Activated naive CD8-positive, alpha-beta T cell (primary cell): ENCODE data around the gene OSBPL3.

Experiments
- H3K27ac Mint-ChIP-seq: one replicate; pipeline ENCODE4 v1.8.0; 2021; ENCODE audit warnings: mixed read lengths
- H3K27me3 Mint-ChIP-seq: one replicate; pipeline ENCODE4 v1.8.0; 2021; ENCODE audit warnings: mixed read lengths
- H3K36me3 Mint-ChIP-seq: one replicate; pipeline ENCODE4 v1.8.0; 2021; ENCODE audit warnings: mixed read lengths
- H3K4me1 Mint-ChIP-seq: one replicate; pipeline ENCODE4 v1.8.0; 2021; ENCODE audit warnings: low read depth, mixed read lengths
- H3K4me3 Mint-ChIP-seq: one replicate; pipeline ENCODE4 v1.8.0; 2021; ENCODE audit warnings: mild to moderate bottlenecking, mixed read lengths
- H3K9me3 Mint-ChIP-seq: one replicate; pipeline ENCODE4 v1.8.0; 2021; ENCODE audit warnings: low read depth, mixed read lengths

Gene OSBPL3

DNA sequence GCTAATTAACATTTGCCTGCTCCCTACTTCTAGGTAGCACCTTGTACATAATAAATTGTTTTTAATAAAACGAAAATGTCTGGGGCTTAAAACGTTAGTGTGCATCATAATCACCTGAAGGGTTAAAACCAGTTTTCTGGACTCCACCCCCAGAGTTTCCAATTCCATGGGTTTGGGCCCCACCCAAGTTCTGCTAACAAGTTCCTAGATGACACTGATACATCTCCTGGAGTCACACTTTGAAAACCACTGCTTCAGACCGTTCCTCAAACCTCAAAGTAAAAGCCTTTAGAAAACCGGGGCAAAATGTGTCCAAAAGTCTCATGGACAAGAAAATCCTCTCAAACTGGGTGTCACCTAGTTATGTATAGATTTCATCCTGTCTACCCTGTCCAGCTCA lies 9.3 kb downstream of the OSBPL3 start:
- Mint-ChIP-seq H3K4me3 (no peak overlapping the region), H3K36me3 (peaks cover 5% of the 10 kb centered on the region), H3K27ac (no peak overlapping the region), H3K4me1 (peaks cover 69% of the 10 kb centered on the region), H3K9me3 (no peaks in the 10 kb centered on the region), H3K27me3 (no peaks in the 10 kb centered on the region)

DNA sequence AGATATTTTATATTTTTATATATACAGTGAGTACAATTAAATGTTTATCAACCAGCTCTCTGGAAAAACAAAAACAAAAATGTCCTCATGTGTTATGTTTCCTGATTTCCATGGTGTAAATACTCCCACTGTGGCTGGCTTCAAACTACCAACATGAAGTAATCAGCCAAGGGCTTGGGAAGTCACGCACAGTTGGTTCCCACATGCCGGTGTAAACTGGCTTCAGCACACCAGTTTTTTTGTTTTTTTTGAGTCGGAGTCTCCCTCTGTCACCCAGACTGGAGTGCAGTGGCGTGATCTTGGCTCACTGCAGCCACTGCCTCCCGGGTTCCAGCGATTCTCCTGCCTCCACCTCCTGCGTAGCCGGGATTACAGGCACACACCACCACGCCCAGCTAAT lies 11.8 kb downstream of the OSBPL3 start:
- no peak overlapping the region for H3K27ac Mint-ChIP-seq
- peaks cover 2% of the 10 kb centered on the region for H3K36me3 Mint-ChIP-seq
- no peaks in the 10 kb centered on the region for H3K27me3 Mint-ChIP-seq
- H3K4me1 Mint-ChIP-seq, result peaks cover 80% of the 10 kb centered on the region
- no peaks in the 10 kb centered on the region for H3K9me3 Mint-ChIP-seq
- no peak overlapping the region for H3K4me3 Mint-ChIP-seq

GRCh38 chr7:24967696-24968095 lies 12.3 kb downstream of the OSBPL3 start:
- Mint-ChIP-seq H3K27ac (peak overlapping the region; percentile 75), H3K4me3 (no peak overlapping the region), H3K9me3 (no peaks in the 10 kb centered on the region), H3K36me3 (peaks cover 2% of the 10 kb centered on the region), H3K4me1 (peaks cover 80% of the 10 kb centered on the region), H3K27me3 (no peaks in the 10 kb centered on the region)

DNA sequence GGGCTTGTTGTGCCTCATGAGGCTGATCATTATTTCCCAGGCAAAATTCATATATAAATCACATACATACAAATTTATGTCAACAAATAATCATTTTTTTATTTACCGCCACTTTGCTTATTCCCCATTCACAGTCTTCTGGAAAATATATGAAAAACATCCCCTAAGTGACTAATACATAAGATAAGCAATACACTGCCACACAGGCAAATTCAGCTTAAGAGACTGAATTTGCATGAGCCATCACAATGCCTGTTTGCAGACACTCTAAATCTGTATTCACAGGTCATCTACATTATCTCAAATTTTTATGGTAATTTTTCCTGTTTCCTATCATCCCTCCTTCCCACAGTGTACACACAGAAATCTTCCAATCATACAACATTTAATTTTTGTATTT lies 13.2 kb downstream of the OSBPL3 start:
- Mint-ChIP-seq H3K27me3 (no peaks in the 10 kb centered on the region), H3K4me3 (no peak overlapping the region), H3K36me3 (peaks cover 2% of the 10 kb centered on the region), H3K27ac (peak overlapping the region; percentile 75), H3K4me1 (peaks cover 77% of the 10 kb centered on the region), H3K9me3 (no peaks in the 10 kb centered on the region)

DNA sequence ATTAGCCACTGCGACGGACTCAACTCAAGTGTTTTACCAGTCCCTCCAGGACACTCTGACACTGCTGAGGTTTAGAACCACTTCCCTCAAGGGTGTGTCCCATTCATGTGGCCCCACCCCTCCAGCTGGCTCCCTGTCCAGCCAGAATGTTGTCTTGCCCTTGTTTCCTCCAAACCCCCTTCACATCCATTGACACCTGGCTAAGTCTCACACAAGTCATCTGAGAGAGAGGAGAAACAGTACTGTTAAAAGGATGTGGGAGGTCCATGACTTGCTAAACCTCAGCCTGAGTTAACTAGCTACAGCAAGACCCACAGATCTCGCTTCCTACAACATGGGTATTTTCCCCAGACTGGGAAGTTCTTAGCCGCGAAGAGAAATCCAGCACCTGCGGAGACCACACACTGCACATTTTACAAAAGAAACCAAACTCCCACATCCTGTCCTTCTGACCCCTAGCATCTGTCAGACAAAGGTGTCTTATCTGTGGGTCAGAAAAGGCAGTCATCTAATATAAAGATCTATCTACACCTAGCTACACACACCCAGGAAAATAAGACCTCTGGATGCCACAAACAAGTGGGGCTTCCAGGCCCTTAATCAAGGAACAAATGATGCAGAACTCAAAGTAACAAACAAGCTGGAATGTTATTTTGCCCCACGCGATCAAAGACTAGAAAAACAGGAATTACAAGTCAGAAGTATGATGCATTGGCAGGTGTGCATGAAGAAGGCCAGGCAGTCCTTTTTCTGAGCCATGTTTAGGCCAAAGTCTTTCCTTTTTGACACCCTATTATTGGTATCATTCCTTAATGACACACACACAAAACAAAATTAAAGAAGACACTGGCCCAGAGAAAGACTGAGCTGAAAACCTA lies 13.9 kb downstream of the OSBPL3 start:
- Mint-ChIP-seq H3K9me3 (no peaks in the 10 kb centered on the region), H3K27ac (peak overlapping the region; percentile 75), H3K4me1 (peaks cover 74% of the 10 kb centered on the region), H3K4me3 (peak overlapping the region; percentile 46), H3K27me3 (no peaks in the 10 kb centered on the region), H3K36me3 (peaks cover 2% of the 10 kb centered on the region)

GRCh38 chr7:24964191-24964590 lies 15.8 kb downstream of the OSBPL3 start:
- Mint-ChIP-seq H3K27ac (no peak overlapping the region), H3K4me3 (no peak overlapping the region), H3K27me3 (no peaks in the 10 kb centered on the region), H3K4me1 (peaks cover 77% of the 10 kb centered on the region), H3K36me3 (peaks cover 3% of the 10 kb centered on the region), H3K9me3 (no peaks in the 10 kb centered on the region)

- Mint-ChIP-seq H3K4me3 (peak overlapping the region; percentile 17), H3K27ac (peak overlapping the region; percentile 28), H3K9me3 (no peaks in the 10 kb centered on the region), H3K4me1 (peaks cover 80% of the 10 kb centered on the region), H3K36me3 (peaks cover 3% of the 10 kb centered on the region), H3K27me3 (no peaks in the 10 kb centered on the region)
Observed at GRCh38 chr7:24963218-24963617, 16.8 kb downstream of the OSBPL3 start.

DNA sequence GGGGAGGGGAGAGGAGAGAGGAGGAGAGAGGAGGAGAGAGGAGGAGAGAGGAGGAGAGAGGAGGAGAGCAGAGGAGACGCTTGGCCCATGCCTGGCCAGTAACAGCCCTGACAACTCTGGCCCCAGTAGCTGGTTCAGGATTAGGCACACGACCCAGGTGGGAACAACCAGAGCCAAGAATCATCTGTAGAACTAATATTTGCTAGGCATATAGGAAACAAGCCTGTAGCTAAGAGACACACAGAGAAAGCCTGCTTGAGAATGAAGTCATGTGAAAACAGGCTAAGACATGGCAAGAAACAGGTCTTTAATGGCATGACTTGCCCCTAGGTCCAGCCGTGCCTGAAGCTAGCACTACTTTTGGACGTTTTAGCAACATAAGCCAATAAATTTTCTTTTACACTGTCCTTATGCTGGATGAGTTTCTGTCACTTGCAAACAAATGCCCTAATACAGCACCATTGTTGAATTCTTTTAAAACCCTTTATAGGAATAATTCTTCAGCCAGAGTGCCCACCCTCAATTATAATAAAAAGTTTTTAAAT lies 17.5 kb downstream of the OSBPL3 start:
- Mint-ChIP-seq H3K4me3 (no peak overlapping the region), H3K36me3 (peaks cover 3% of the 10 kb centered on the region), H3K9me3 (no peaks in the 10 kb centered on the region), H3K27me3 (no peaks in the 10 kb centered on the region), H3K4me1 (peaks cover 82% of the 10 kb centered on the region), H3K27ac (peak overlapping the region; percentile 28)

GRCh38 chr7:24959735-24960485 lies 20.1 kb downstream of the OSBPL3 start:
- H3K4me3 Mint-ChIP-seq, result no peak overlapping the region
- no peaks in the 10 kb centered on the region for H3K27me3 Mint-ChIP-seq
- no peak overlapping the region for H3K27ac Mint-ChIP-seq
- peaks cover 3% of the 10 kb centered on the region for H3K36me3 Mint-ChIP-seq
- no peaks in the 10 kb centered on the region for H3K9me3 Mint-ChIP-seq
- H3K4me1 Mint-ChIP-seq, result peaks cover 66% of the 10 kb centered on the region

GRCh38 chr7:24958399-24958798 lies 21.6 kb downstream of the OSBPL3 start:
- Mint-ChIP-seq H3K27me3 (no peaks in the 10 kb centered on the region), H3K27ac (no peak overlapping the region), H3K36me3 (peaks cover 4% of the 10 kb centered on the region), H3K4me1 (peaks cover 55% of the 10 kb centered on the region), H3K4me3 (no peak overlapping the region), H3K9me3 (no peaks in the 10 kb centered on the region)

- no peaks in the 10 kb centered on the region for H3K27me3 Mint-ChIP-seq
- peak overlapping the region; percentile 0 for H3K27ac Mint-ChIP-seq
- peaks cover 52% of the 10 kb centered on the region for H3K4me1 Mint-ChIP-seq
- H3K9me3 Mint-ChIP-seq, result no peaks in the 10 kb centered on the region
- peaks cover 4% of the 10 kb centered on the region for H3K36me3 Mint-ChIP-seq
- H3K4me3 Mint-ChIP-seq, result no peak overlapping the region
Observed at GRCh38 chr7:24956021-24956420, 24.0 kb downstream of the OSBPL3 start.

DNA sequence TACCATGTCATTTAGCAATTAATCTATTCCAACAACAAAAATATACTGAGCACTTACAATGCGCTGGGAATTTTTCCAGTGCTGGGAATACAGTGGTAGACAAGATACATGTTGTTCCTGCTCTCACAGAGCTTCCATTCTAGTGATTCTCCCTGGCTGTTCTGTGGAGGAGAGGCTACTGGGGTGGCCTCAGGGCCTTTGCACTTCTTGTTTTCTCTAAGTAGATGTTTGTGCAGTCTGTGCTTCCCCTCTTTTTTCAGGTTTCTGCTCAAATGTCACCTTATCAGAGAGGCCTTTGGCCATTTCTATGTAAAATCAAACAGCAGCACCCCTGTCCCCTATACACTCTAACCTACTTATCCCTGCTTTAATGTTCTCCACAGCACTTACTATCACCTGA lies 24.7 kb downstream of the OSBPL3 start:
- Mint-ChIP-seq H3K27ac (no peak overlapping the region), H3K4me3 (no peak overlapping the region), H3K9me3 (no peaks in the 10 kb centered on the region), H3K27me3 (no peaks in the 10 kb centered on the region), H3K36me3 (peaks cover 4% of the 10 kb centered on the region), H3K4me1 (peaks cover 50% of the 10 kb centered on the region)

DNA sequence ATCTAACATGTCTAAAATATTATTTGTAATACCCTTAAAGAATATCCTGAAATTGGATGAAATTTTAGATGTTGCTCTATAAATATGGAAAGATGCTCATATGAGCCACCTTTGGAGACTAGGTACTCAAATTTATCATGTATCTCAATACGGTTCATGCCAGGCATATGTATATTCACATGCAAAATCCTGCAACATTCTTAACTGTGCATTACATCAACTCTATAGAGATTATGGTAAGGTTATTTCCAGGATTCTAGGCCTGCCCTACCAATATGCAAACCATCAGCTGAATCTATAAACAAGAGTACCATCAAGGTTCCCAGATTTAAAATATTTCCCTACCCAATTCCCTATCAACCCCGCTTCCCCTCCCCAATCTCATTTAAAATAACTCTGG lies 27.5 kb downstream of the OSBPL3 start:
- H3K27ac Mint-ChIP-seq, result no peak overlapping the region
- peaks cover 2% of the 10 kb centered on the region for H3K36me3 Mint-ChIP-seq
- no peak overlapping the region for H3K4me3 Mint-ChIP-seq
- H3K27me3 Mint-ChIP-seq, result no peaks in the 10 kb centered on the region
- H3K9me3 Mint-ChIP-seq, result no peaks in the 10 kb centered on the region
- peaks cover 45% of the 10 kb centered on the region for H3K4me1 Mint-ChIP-seq

- Mint-ChIP-seq H3K9me3 (no peaks in the 10 kb centered on the region), H3K4me1 (peaks cover 53% of the 10 kb centered on the region), H3K36me3 (peaks cover 2% of the 10 kb centered on the region), H3K27ac (no peak overlapping the region), H3K4me3 (no peak overlapping the region), H3K27me3 (no peaks in the 10 kb centered on the region)
Observed at GRCh38 chr7:24951441-24951980, 28.5 kb downstream of the OSBPL3 start.

GRCh38 chr7:24949884-24950283 lies 30.1 kb downstream of the OSBPL3 start:
- H3K27ac Mint-ChIP-seq, result no peak overlapping the region

More at GRCh38 chr7:24949884-24950283, 30.1 kb downstream of the OSBPL3 start:
- H3K36me3 Mint-ChIP-seq, result peaks cover 6% of the 10 kb centered on the region
- H3K27me3 Mint-ChIP-seq, result no peaks in the 10 kb centered on the region
- H3K4me1 Mint-ChIP-seq, result peaks cover 55% of the 10 kb centered on the region
- H3K4me3 Mint-ChIP-seq, result no peak overlapping the region
- H3K9me3 Mint-ChIP-seq, result no peaks in the 10 kb centered on the region
